Mucosa of stomach (tissue), 1 donor: ENCODE measurements around the gene ECSCR.
"Not testable (repeated sequence)": the region's sequence is repeated elsewhere in the genome, so short reads cannot be mapped to it uniquely, and the experiment has no call there.

ENCODE experiments used
- H3K27me3 ChIP-seq: one replicate; pipeline ENCODE4 v1.7.0; 2013; ENCODE audit warnings: mild to moderate bottlenecking, low read length; ENCODE audit not compliant: control insufficient read depth, insufficient read depth
- H3K36me3 ChIP-seq: one replicate; pipeline ENCODE4 v1.7.0; 2013; ENCODE audit warnings: low read length; ENCODE audit not compliant: control insufficient read depth, insufficient read depth
- H3K4me1 ChIP-seq: one replicate; pipeline ENCODE4 v1.7.0; 2013; ENCODE audit warnings: mild to moderate bottlenecking, low read length; ENCODE audit not compliant: control insufficient read depth, insufficient read depth
- H3K4me3 ChIP-seq: one replicate; pipeline ENCODE4 v1.7.0; 2013; ENCODE audit warnings: low read length
- H3K9ac ChIP-seq: one replicate; pipeline ENCODE4 v1.7.0; 2013; ENCODE audit warnings: mild to moderate bottlenecking, low read length, moderate library complexity
- H3K9me3 ChIP-seq: one replicate; pipeline ENCODE4 v1.7.0; 2013; ENCODE audit warnings: mild to moderate bottlenecking, low read length, moderate library complexity; ENCODE audit not compliant: control insufficient read depth
- donor health status: Pancreatic carcinoma.

ECSCR gene

GRCh38 chr5:139462586-139463276, at the start of gene ECSCR:
TSS of gene ECSCR (minus strand) at chr5:139462743. CDS start at chr5:139462670, 73 bp downstream.
- Histone ChIP-seq H3K4me3 (no peak within 1 kb of the TSS), H3K4me1 (peaks cover 13% of the 10 kb centered on the region), H3K27me3 (no peaks in the 10 kb centered on the region), H3K9me3 (no peaks in the 10 kb centered on the region), H3K9ac (peak within 1 kb of the TSS; percentile 34), H3K36me3 (no peaks in the 10 kb centered on the region)

DNA sequence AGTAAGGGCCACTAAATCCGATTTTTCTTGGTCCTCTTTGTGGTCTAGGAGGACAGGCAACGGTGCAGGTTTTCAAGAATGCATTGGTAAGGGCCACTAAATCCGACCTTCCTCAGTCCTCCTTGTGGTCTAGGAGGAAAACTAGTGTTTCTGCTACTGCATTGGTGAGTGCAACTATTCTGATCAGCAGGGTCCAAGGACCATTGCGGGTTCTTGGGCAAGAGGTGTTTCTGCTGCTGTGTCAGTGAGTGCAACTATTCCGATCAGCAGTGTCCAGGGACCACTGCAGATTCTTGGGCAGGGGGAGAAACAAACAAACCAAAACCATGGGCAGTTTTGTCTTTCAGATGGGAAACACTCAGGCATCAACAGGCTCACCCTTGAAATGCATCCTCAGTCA, 42.2 kb upstream of the ECSCR start:
- H3K9ac ChIP-seq, H3K4me1 ChIP-seq, H3K27me3 ChIP-seq, H3K9me3 ChIP-seq, H3K4me3 ChIP-seq, H3K36me3 ChIP-seq: not testable (repeated sequence)

- H3K9me3 ChIP-seq, H3K4me1 ChIP-seq, H3K4me3 ChIP-seq, H3K36me3 ChIP-seq, H3K27me3 ChIP-seq, H3K9ac ChIP-seq: not testable (repeated sequence)
Observed at GRCh38 chr5:139503879-139504278, 41.3 kb upstream of the ECSCR start.

GRCh38 chr5:139503036-139503817, 40.7 kb upstream of the ECSCR start:
- H3K27me3 ChIP-seq, H3K4me3 ChIP-seq: not testable (repeated sequence)

DNA sequence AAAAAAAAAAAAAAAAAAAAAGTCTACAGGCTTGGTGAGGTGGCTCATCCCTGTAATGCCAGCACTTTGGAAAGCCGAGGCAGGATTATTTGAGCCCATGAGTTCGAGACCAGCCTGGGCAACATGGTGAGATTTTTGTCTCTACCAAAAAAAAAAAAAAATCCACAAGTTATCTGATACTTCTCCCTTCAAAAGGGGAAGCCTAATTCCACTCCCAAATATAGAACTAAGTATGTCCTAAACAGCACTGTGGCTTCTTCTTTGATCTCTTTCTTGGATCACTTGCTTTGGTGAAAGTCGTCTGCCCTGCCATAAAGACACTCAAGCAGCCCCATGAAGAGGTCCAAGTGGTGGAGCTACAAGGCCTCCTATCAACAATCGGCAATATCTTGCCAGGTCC, 38.8 kb upstream of the ECSCR start:
- H3K9me3 ChIP-seq, result no peaks in the 10 kb centered on the region
- no peak overlapping the region for H3K9ac ChIP-seq
- no peaks in the 10 kb centered on the region for H3K36me3 ChIP-seq
- H3K27me3 ChIP-seq, result no peaks in the 10 kb centered on the region
- no peaks in the 10 kb centered on the region for H3K4me1 ChIP-seq
- no peak overlapping the region for H3K4me3 ChIP-seq

More at GRCh38 chr5:139503036-139503817, 40.7 kb upstream of the ECSCR start:
- not testable (repeated sequence) for H3K9me3 ChIP-seq, H3K36me3 ChIP-seq, H3K9ac ChIP-seq, H3K4me1 ChIP-seq

DNA sequence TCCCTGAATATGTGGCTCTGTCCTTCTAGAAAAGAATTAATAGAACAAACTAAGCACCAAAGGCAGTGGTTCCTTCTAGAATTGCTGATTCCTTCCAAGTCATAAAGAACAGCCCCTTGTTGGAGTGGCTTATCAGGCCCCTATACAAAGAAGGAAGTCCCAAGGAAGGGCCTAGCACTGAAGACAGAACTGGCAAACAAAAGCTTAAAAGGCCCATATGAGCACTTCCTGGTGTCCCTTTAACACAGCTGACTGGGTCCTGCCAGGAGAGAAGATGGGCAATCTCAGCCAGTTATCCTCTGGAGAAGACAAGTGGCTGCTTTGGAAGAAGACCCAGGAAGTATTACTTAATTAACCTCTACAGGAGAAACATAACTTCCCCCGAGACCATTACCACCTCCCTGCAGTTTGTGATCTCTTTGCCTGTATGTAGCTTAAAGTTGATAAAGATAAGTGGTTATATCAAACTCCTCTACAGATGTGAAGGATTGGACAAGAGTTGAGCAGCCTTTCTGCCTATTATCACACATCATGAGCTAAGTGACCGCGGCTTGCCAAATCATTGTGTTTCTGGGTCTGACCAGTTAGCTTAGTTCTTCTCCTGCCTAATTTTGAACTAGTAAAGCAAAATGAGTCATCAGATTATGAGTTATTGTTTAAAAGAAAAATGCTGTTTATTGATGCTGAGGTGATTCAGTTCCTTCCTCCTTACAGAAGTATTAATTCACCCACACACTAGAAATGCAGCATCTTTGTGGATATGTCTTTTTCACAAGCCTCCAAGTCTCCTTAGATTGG, 33.3 kb upstream of the ECSCR start:
- H3K27me3 ChIP-seq, result no peaks in the 10 kb centered on the region
- H3K9ac ChIP-seq, result no peak overlapping the region
- H3K4me3 ChIP-seq, result no peak overlapping the region
- no peaks in the 10 kb centered on the region for H3K36me3 ChIP-seq
- H3K9me3 ChIP-seq, result no peaks in the 10 kb centered on the region
- no peaks in the 10 kb centered on the region for H3K4me1 ChIP-seq

DNA sequence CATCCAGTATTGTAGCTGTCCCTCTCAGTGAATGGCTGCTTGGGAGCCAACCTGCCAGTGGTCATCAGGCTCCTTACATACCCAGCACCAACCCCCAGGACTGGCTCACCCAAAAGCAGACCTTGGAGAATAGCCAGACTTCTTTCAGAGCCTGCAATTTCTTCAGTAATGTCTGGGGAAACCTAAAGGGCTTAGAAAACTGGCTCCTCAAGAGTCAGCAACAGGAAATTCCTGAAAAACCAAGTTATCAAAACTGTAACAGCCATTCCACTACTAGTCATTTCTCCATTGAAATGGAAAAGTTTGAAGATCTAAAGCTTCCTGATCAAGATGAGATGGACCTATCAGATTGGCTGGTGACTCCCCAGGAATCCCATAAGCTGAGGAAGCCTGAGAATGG, 32.3 kb upstream of the ECSCR start:
- no peaks in the 10 kb centered on the region for H3K27me3 ChIP-seq
- no peaks in the 10 kb centered on the region for H3K36me3 ChIP-seq
- no peaks in the 10 kb centered on the region for H3K4me1 ChIP-seq
- no peak overlapping the region for H3K4me3 ChIP-seq
- no peak overlapping the region for H3K9ac ChIP-seq
- no peaks in the 10 kb centered on the region for H3K9me3 ChIP-seq

DNA sequence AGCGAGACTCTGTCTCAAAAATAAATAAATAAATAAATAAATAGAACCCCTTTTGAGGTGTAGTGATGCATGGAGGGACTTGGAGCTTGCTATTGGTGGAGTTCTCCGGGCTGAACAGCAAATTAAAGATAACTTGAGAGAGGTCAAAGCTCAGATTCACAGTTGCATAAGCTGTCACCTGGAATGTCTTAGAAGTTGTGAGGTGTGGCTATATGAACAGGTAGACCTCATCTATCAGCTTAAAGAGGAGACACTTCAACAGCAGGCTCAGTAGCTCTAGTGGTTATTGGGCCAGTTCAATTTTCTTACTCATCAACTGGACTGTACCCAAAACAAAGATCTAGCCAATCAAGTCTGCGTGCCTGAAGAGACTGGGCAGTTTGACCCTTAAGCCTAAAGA, 31.7 kb upstream of the ECSCR start:
- no peaks in the 10 kb centered on the region for H3K27me3 ChIP-seq
- H3K4me1 ChIP-seq, result no peaks in the 10 kb centered on the region
- no peak overlapping the region for H3K4me3 ChIP-seq
- H3K36me3 ChIP-seq, result no peaks in the 10 kb centered on the region
- no peaks in the 10 kb centered on the region for H3K9me3 ChIP-seq
- no peak overlapping the region for H3K9ac ChIP-seq

GRCh38 chr5:139492700-139493192, 30.2 kb upstream of the ECSCR start:
- Histone ChIP-seq H3K9ac (no peak overlapping the region), H3K4me1 (no peaks in the 10 kb centered on the region), H3K36me3 (no peaks in the 10 kb centered on the region), H3K27me3 (no peaks in the 10 kb centered on the region), H3K9me3 (no peaks in the 10 kb centered on the region), H3K4me3 (no peak overlapping the region)

- Histone ChIP-seq H3K4me1 (no peaks in the 10 kb centered on the region), H3K27me3 (no peaks in the 10 kb centered on the region), H3K36me3 (no peaks in the 10 kb centered on the region), H3K4me3 (no peak overlapping the region), H3K9ac (no peak overlapping the region), H3K9me3 (no peaks in the 10 kb centered on the region)
Observed at GRCh38 chr5:139488260-139488659, 25.7 kb upstream of the ECSCR start.

- Histone ChIP-seq H3K4me3 (no peak overlapping the region), H3K9me3 (no peaks in the 10 kb centered on the region), H3K36me3 (no peaks in the 10 kb centered on the region), H3K27me3 (no peaks in the 10 kb centered on the region), H3K9ac (no peak overlapping the region), H3K4me1 (peaks cover 17% of the 10 kb centered on the region)
Observed at GRCh38 chr5:139486201-139486600, 23.7 kb upstream of the ECSCR start.

DNA sequence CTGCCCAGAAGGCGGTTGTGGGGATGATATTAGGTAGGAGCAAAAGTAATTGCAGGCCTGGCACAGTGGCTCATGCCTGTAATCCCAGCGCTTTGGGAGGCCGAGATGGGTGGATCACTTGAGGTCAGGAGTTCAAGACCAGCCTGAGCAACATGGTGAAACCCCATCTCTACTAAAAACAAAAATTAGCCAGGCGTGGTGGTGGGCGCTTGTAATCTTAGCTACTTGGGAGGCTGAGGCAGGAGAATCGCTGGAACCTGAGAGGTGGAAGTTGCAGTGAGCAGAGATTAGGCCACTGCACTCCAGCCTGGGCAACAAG, 20.3 kb upstream of the ECSCR start:
- H3K4me1 ChIP-seq, result peaks cover 24% of the 10 kb centered on the region
- H3K9me3 ChIP-seq, H3K36me3 ChIP-seq, H3K27me3 ChIP-seq, H3K9ac ChIP-seq, H3K4me3 ChIP-seq: not testable (repeated sequence)
